CD8-positive, alpha-beta memory T cell (primary cell): ENCODE data around the gene ZFHX2. TPM values are rescaled to one million over a fixed set of nuclear protein-coding genes. Genes with fewer than 3 reads are reported as not detected.

Source experiments
- CTCF ChIA-PET: fragments of 350-600 bp; sonication (Branson Sonifier 250); formaldehyde crosslinking; loops from one replicate; lab custom pipeline; 2021; ENCODE audit warnings: antibody characterized with exemption; lab: Charles Lee
- POLR2A ChIA-PET: fragments of 350-600 bp; sonication (Branson Sonifier 250); formaldehyde crosslinking; loops from one replicate; lab custom pipeline; 2021; ENCODE audit warnings: antibody characterized with exemption; lab: Charles Lee
- DNase-seq, 5 donors: peaks; one replicate each; pipeline versions ENCODE4 v3.0.0 to v3.0.0-alpha.2; 2020 to 2022; ENCODE audit warnings: mixed read lengths in 1 of 5
- H3K27ac ChIP-seq: one replicate; pipeline ENCODE4 v1.7.0; 2013; ENCODE audit warnings: low read depth, mild to moderate bottlenecking, low read length, moderate library complexity
- H3K27me3 ChIP-seq: 2 replicates; pipeline ENCODE4 v1.7.0; 2013; ENCODE audit warnings: low read length, mild to moderate bottlenecking; ENCODE audit not compliant: insufficient read depth, poor library complexity, severe bottlenecking
- H3K36me3 ChIP-seq: 2 replicates; pipeline ENCODE4 v1.7.0; 2013; ENCODE audit warnings: mild to moderate bottlenecking, low read length, moderate library complexity; ENCODE audit not compliant: insufficient read depth
- H3K4me1 ChIP-seq: 2 replicates; pipeline ENCODE4 v1.7.0; 2013; ENCODE audit warnings: mild to moderate bottlenecking, low read length, moderate library complexity; ENCODE audit not compliant: insufficient read depth
- H3K4me3 ChIP-seq: 2 replicates; pipeline ENCODE4 v1.7.0; 2013; ENCODE audit warnings: mild to moderate bottlenecking, low read length
- H3K9me3 ChIP-seq: 2 replicates; pipeline ENCODE4 v1.7.0; 2013; ENCODE audit warnings: mild to moderate bottlenecking, low read length
- H3K27ac Mint-ChIP-seq, 8 donors: one replicate each; pipeline ENCODE4 v1.8.0; 2020 to 2021; ENCODE audit warnings: mixed read lengths in 8 of 8, mild to moderate bottlenecking in 6 of 8, inconsistent platforms in 3 of 8, moderate library complexity in 3 of 8
- H3K27me3 Mint-ChIP-seq, 2 donors: one replicate each; pipeline ENCODE4 v1.8.0; 2020 to 2021; ENCODE audit warnings: mixed read lengths in 2 of 2, mild to moderate bottlenecking in 1 of 2, moderate library complexity in 1 of 2
- H3K36me3 Mint-ChIP-seq, 3 donors: one replicate each; pipeline ENCODE4 v1.8.0; 2020 to 2021; ENCODE audit warnings: mixed read lengths in 3 of 3, inconsistent platforms in 1 of 3, mild to moderate bottlenecking in 1 of 3
- H3K4me1 Mint-ChIP-seq, 3 donors: one replicate each; pipeline ENCODE4 v1.8.0; 2020 to 2021; ENCODE audit warnings: mixed read lengths in 3 of 3, inconsistent platforms in 1 of 3, mild to moderate bottlenecking in 1 of 3
- H3K4me3 Mint-ChIP-seq, 7 donors: one replicate each; pipeline ENCODE4 v1.8.0; 2020 to 2021; ENCODE audit warnings: mixed read lengths in 7 of 7, mild to moderate bottlenecking in 6 of 7, moderate library complexity in 4 of 7, inconsistent platforms in 2 of 7
- H3K9me3 Mint-ChIP-seq, 5 donors: one replicate each; pipeline ENCODE4 v1.8.0; 2020 to 2022; ENCODE audit warnings: mixed read lengths in 5 of 5, mild to moderate bottlenecking in 3 of 5, moderate library complexity in 2 of 5, inconsistent platforms in 1 of 5
- polyA plus RNA-seq: library from polyadenylated mRNA; unstranded; fragments of 300-500 nt; fragmentation: Illumina TruSeq; gene quantifications from one replicate; pipeline ENCODE4 v1.2.3, GENCODE V29; 2021
- total RNA-seq, 2 experiments: library from RNA; stranded (reverse); gene quantifications; one replicate each; pipeline ENCODE4 v1.2.3, GENCODE V29; 2021

ZFHX2 gene
- total and polyA plus RNA-seq, 3 experiments from 2014 or later = 2.4 to 2.5 TPM; not detected in 1

DNA sequence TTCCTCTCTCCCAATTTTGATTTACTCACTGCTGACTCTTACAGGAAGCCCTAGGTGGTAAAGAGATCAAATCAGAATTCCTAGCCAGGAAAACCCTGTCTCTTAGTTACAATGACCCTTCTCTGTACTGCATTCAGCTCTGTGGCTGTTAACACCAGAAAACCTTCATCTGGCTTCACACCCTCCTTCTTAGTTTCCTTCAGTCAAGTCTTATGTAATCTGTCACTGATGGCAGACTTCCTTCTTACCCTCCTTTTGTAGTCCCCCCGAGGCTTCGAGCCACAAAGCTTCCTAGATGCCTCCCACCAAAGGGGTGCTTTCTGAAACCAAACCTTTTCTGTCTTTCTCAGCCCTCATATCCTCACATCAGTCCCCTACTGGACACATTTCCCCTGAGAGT is 65.5 kb downstream of the ZFHX2 start:
- Mint-ChIP-seq H3K36me3 (peaks cover 0 to 64% (median 20%) of the 10 kb centered on the region in 3 donors), H3K27ac (peak overlapping the region in 1 of 8 donors; percentile 29), H3K4me1 (no peaks in the 10 kb centered on the region), H3K4me3 (no peak overlapping the region), H3K9me3 (no peaks in the 10 kb centered on the region), H3K27me3 (no peaks in the 10 kb centered on the region)
- Histone ChIP-seq H3K36me3 (no peaks in the 10 kb centered on the region), H3K4me1 (no peaks in the 10 kb centered on the region), H3K9me3 (no peaks in the 10 kb centered on the region), H3K27ac (no peak overlapping the region), H3K4me3 (no peak overlapping the region), H3K27me3 (no peaks in the 10 kb centered on the region)
- DNase-seq = no peak
- ChIA-PET POLR2A (no interaction called here), CTCF (interaction anchor here (1.1 to 1.6 kb wide), 2 partner anchors 77 to 106 kb away, joined by 3 to 4 read pairs; no protein-coding TSS in a partner anchor)

DNA sequence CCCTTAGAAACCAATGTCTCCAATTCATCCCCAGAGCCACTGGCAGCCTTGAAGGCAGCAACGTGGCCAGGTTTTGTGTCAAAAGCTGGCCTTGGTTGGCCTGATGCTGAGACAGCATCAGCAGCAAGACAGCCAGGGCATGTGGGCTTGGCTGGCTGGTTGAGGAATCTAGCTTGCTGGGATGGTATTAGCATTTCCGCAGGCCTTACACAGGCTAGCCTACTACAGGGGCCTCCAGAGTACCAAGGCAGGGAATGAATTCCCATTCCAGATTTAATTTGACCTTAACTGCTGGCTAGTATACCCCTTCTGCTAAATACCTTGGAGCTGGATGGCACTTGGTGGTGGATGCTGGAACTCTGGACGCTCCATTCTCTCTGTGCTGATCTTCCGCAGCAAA is 66.2 kb downstream of the ZFHX2 start:
- Mint-ChIP-seq H3K4me3 (no peak overlapping the region), H3K27me3 (no peaks in the 10 kb centered on the region), H3K27ac (peak overlapping the region in 1 of 8 donors; percentile 41), H3K9me3 (no peaks in the 10 kb centered on the region), H3K36me3 (peaks cover 0 to 69% (median 20%) of the 10 kb centered on the region in 3 donors), H3K4me1 (no peaks in the 10 kb centered on the region)
- Histone ChIP-seq H3K27ac (no peak overlapping the region), H3K4me1 (no peaks in the 10 kb centered on the region), H3K4me3 (no peak overlapping the region), H3K36me3 (no peaks in the 10 kb centered on the region), H3K27me3 (no peaks in the 10 kb centered on the region), H3K9me3 (no peaks in the 10 kb centered on the region)
- ChIA-PET CTCF (interaction anchor here (1.1 to 1.6 kb wide), 2 partner anchors 78 to 106 kb away, joined by 3 to 4 read pairs; no protein-coding TSS in a partner anchor), POLR2A (no interaction called here)
- DNase-seq = no peak

DNA sequence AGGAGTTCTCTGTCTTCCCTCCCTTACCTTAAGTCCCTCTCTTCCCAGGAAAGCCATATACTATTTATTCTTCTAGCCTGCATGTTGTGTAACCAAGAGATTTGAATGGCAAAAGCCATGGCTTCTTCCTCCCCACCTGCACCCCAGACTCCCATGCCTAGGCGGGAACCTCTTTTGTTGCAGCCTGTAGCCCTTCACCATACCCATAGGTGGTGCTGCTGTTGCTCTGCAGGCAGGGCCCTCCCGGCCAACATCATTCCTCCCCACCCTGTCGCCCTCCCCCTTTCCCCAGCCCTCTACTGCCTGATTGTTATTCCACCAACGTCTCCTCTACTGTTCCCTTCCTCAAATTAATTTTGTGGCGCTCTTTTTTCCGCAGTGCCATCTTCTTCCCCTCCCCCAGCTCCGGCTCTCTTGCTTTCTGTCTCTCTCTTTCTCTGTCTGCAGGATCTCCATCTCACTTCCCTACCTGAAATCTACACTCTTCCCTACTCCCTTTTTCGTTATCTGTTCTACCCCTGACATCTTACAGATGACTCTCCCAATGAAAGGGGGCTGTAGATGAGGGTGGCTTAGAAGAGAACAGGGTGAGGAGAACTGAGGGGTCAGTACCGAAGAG is 68.2 kb downstream of the ZFHX2 start:
- H3K4me1 Mint-ChIP-seq = peaks cover 1 to 2% (median 2%) of the 10 kb centered on the region in 3 donors
- no peaks in the 10 kb centered on the region for H3K9me3 ChIP-seq
- no peaks in the 10 kb centered on the region for H3K4me1 ChIP-seq
- H3K27ac Mint-ChIP-seq = no peak overlapping the region
- H3K27ac ChIP-seq = no peak overlapping the region
- H3K36me3 ChIP-seq = no peaks in the 10 kb centered on the region
- H3K36me3 Mint-ChIP-seq = peaks cover 0 to 73% (median 17%) of the 10 kb centered on the region in 3 donors
- H3K27me3 Mint-ChIP-seq = no peaks in the 10 kb centered on the region
- H3K4me3 Mint-ChIP-seq = no peak overlapping the region
- POLR2A ChIA-PET = no interaction called here
- CTCF ChIA-PET = interaction anchor here (9.9 kb wide), 1 partner anchor 77 kb away, joined by 105 read pairs; the partner anchor contains the start of gene THTPA
- no peaks in the 10 kb centered on the region for H3K9me3 Mint-ChIP-seq
- H3K27me3 ChIP-seq = no peaks in the 10 kb centered on the region
- DNase-seq = no peak
- H3K4me3 ChIP-seq = no peak overlapping the region

DNA sequence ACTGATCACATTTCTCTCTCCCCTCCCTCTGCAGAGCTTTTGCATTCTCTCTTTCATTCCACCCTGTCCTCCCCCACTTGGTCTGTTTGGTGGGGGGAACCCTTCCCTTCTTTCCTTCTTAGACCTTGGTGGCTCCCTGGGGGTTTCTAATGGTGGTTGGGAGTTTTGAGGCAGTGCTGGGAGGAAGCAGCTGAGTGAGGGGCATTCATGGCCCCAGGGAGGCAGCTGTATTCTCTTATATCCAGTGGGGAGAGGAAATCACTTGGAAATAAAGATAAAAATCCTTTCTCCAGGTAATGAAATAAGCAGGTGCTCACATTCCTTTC is 68.8 kb downstream of the ZFHX2 start:
- Mint-ChIP-seq H3K36me3 (peaks cover 2 to 73% (median 19%) of the 10 kb centered on the region in 3 donors), H3K27me3 (no peaks in the 10 kb centered on the region), H3K9me3 (no peaks in the 10 kb centered on the region), H3K4me1 (peaks cover 4 to 8% (median 8%) of the 10 kb centered on the region in 3 donors), H3K27ac (no peak overlapping the region), H3K4me3 (no peak overlapping the region)
- Histone ChIP-seq H3K27ac (no peak overlapping the region), H3K9me3 (no peaks in the 10 kb centered on the region), H3K36me3 (peaks cover 2% of the 10 kb centered on the region), H3K4me3 (no peak overlapping the region), H3K27me3 (no peaks in the 10 kb centered on the region), H3K4me1 (no peaks in the 10 kb centered on the region)
- DNase-seq = no peak
- POLR2A ChIA-PET = no interaction called here
- CTCF ChIA-PET = interaction anchor here (9.9 kb wide), 1 partner anchor 78 kb away, joined by 105 read pairs; the partner anchor contains the start of gene THTPA

DNA sequence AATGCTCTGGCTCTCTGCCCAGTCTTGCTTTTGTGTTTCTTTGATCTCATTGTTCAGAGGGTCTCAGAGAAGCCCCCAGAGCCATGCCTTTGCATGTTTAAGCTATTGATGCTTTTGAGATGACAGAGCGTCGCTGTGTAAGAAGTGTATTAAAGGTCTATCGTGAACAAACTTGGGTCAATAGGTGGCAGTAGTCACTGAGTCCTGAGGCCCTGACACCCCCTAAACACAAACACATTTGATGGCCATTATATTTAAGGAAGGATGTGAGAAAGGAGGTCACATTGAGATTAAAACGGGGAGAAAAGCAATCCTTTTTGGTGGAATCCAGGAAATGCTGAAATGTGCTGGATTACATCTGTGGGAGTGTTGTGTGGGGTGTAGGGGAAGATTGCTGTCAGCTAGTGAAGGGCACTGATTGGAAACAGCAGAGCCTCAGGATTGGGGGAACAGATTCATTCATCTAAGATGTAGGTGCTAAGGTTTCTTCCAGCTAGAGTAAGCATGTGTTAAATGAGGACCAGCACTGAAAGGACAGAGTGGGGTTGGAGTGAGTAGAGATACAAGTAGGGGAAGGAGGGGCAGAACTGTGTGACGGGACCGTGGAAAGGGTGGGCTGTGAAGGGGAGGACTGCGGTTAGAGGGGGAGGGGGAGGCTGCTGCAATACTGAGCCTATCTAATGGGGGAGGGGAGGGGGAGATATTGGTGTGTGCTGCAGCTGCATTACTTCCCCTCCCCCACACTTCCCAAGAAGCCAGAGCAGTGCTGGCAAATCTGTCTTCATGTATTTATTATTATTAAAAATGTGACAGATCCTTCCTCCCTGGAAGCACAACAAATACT is 69.4 kb downstream of the ZFHX2 start:
- DNase-seq = no peak
- Histone ChIP-seq H3K27me3 (no peaks in the 10 kb centered on the region), H3K9me3 (no peaks in the 10 kb centered on the region), H3K4me1 (no peaks in the 10 kb centered on the region), H3K27ac (no peak overlapping the region), H3K36me3 (peaks cover 8% of the 10 kb centered on the region), H3K4me3 (no peak overlapping the region)
- POLR2A ChIA-PET = no interaction called here
- Mint-ChIP-seq H3K4me1 (peaks cover 6 to 10% (median 10%) of the 10 kb centered on the region in 3 donors), H3K4me3 (no peak overlapping the region), H3K27ac (peak overlapping the region in 1 of 8 donors; percentile 66), H3K27me3 (no peaks in the 10 kb centered on the region), H3K9me3 (no peaks in the 10 kb centered on the region), H3K36me3 (peaks cover 4 to 76% (median 21%) of the 10 kb centered on the region in 3 donors)
- CTCF ChIA-PET = interaction anchor here (9.9 kb wide), 1 partner anchor 78 kb away, joined by 105 read pairs; the partner anchor contains the start of gene THTPA

DNA sequence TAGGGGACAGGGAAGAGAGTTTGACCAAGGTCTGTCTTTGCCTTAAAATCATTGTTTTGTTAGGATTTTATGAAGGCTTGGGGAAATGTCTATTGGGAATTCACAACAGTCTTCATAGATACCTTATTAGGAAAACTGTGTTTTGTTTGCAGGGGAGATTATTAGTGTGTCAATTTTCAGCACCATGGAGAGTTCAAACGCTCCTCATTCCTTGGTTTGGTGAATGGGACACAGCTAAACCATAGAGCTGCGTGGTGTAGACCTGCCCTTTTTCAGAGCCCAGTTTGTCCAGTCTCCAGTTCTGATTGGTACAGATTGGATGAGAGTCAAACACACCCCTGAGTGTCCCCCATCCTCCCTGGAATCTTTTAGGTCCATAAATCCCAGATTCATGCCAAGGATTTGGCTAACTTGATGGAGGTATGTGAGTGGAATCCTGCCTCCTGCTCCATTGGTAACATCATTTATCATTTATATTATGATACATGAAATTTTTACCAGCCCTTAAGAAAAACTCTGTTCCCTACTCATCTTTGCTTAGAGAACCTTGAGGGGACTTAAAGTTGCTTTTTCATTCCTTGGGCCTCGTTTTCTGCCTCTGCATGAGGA is 70.1 kb downstream of the ZFHX2 start:
- no peaks in the 10 kb centered on the region for H3K27me3 Mint-ChIP-seq
- peaks cover 4 to 77% (median 22%) of the 10 kb centered on the region in 3 donors for H3K36me3 Mint-ChIP-seq
- H3K9me3 Mint-ChIP-seq = no peaks in the 10 kb centered on the region
- Histone ChIP-seq H3K36me3 (peaks cover 15% of the 10 kb centered on the region), H3K9me3 (no peaks in the 10 kb centered on the region), H3K27me3 (no peaks in the 10 kb centered on the region), H3K4me3 (no peak overlapping the region), H3K27ac (no peak overlapping the region), H3K4me1 (no peaks in the 10 kb centered on the region)
- no peak for DNase-seq
- no peak overlapping the region for H3K27ac Mint-ChIP-seq
- ChIA-PET POLR2A (no interaction called here), CTCF (interaction anchor here (9.9 kb wide), 1 partner anchor 79 kb away, joined by 105 read pairs; the partner anchor contains the start of gene THTPA)
- peaks cover 6 to 10% (median 10%) of the 10 kb centered on the region in 3 donors for H3K4me1 Mint-ChIP-seq
- no peak overlapping the region for H3K4me3 Mint-ChIP-seq

DNA sequence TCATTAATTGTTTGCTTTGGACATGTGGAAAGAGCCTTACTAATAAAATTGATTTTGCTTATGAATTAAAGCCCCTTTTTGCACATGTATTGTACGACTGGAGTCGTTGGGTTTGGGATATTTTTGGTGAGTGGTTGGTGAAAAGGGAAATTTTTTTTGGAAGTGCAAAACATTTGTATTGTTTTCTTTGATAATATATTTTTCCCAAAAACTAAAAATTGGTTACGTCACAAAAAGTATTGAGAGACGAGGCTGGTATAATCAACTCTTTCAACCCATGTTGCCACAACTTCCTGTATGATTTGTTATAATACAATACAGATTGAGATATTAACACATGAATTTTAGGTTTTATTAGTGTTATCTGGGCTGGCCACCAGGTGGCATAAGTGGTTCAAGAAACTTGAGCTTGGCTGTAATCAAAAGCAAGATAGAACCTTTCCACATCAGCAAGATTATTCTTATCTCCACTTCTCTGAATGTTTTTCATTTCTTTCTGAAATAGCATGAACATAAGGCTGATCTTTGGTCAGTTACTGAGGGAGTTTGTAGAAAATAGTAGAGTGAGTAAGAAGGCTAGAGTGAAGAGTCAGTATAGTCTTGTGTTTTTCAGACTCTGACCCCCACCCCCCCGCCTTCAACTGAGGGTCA is 73.3 kb downstream of the ZFHX2 start:
- Histone ChIP-seq H3K36me3 (peaks cover 37% of the 10 kb centered on the region), H3K27me3 (no peaks in the 10 kb centered on the region), H3K4me3 (no peak overlapping the region), H3K4me1 (no peaks in the 10 kb centered on the region), H3K27ac (no peak overlapping the region), H3K9me3 (no peaks in the 10 kb centered on the region)
- Mint-ChIP-seq H3K4me3 (no peak overlapping the region), H3K36me3 (peaks cover 4 to 80% (median 18%) of the 10 kb centered on the region in 3 donors), H3K27ac (peak overlapping the region in 6 of 8 donors; percentile 30 to 91 (median 70)), H3K4me1 (peaks cover 6 to 10% (median 10%) of the 10 kb centered on the region in 3 donors), H3K27me3 (no peaks in the 10 kb centered on the region), H3K9me3 (no peaks in the 10 kb centered on the region)
- CTCF ChIA-PET = interaction anchor here (0.6 to 9.9 kb wide), 12 partner anchors 10 to 573 kb away, joined by 3 to 105 read pairs (median 5); partner anchors contain the start of genes CARMIL3 and THTPA
- DNase-seq = peak; percentile 46 to 73 (median 55)
- POLR2A ChIA-PET = interaction anchor here (1.3 kb wide), 2 partner anchors 9 to 77 kb away, joined by 3 read pairs; partner anchors contain the start of genes NGDN and THTPA
